Measurements from ENCODE around the gene TMEM51. TPM values are rescaled to one million over a fixed set of nuclear protein-coding genes. Genes with fewer than 3 reads are reported as not detected.

The TMEM51 gene
- total RNA-seq, 1 donor from 2014 or later = 0.81 TPM

- H3K9me3 Mint-ChIP-seq (ENCODE audit: unreplicated experiment) = no peaks in the 10 kb centered on the region
- no peak for DNase-seq (ENCODE audit: extremely low spot score, unreplicated experiment)
- H3K27ac Mint-ChIP-seq (ENCODE audit: unreplicated experiment) = no peak overlapping the region
- H3K4me3 Mint-ChIP-seq (ENCODE audit: unreplicated experiment) = no peak overlapping the region
- peaks cover 55% of the 10 kb centered on the region for H3K27me3 Mint-ChIP-seq (ENCODE audit: unreplicated experiment)
- no peaks in the 10 kb centered on the region for H3K36me3 Mint-ChIP-seq (ENCODE audit: unreplicated experiment)
- TF ChIP-seq, protein P1, sequence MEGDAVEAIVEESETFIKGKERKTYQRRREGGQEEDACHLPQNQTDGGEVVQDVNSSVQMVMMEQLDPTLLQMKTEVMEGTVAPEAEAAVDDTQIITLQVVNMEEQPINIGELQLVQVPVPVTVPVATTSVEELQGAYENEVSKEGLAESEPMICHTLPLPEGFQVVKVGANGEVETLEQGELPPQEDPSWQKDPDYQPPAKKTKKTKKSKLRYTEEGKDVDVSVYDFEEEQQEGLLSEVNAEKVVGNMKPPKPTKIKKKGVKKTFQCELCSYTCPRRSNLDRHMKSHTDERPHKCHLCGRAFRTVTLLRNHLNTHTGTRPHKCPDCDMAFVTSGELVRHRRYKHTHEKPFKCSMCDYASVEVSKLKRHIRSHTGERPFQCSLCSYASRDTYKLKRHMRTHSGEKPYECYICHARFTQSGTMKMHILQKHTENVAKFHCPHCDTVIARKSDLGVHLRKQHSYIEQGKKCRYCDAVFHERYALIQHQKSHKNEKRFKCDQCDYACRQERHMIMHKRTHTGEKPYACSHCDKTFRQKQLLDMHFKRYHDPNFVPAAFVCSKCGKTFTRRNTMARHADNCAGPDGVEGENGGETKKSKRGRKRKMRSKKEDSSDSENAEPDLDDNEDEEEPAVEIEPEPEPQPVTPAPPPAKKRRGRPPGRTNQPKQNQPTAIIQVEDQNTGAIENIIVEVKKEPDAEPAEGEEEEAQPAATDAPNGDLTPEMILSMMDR (IDR thresholded peaks at IDR 0.05) = no peak
- no peaks in the 10 kb centered on the region for H3K4me1 Mint-ChIP-seq (ENCODE audit: unreplicated experiment)
Measured at GRCh38 chr1:15145327-15145726, 8.2 kb upstream of the TMEM51 start.

GRCh38 chr1:15146142-15146680 is 7.3 kb upstream of the TMEM51 start:
- Mint-ChIP-seq H3K9me3 (ENCODE audit: unreplicated experiment) (no peaks in the 10 kb centered on the region), H3K4me1 (ENCODE audit: unreplicated experiment) (no peaks in the 10 kb centered on the region), H3K27ac (ENCODE audit: unreplicated experiment) (no peak overlapping the region), H3K36me3 (ENCODE audit: unreplicated experiment) (no peaks in the 10 kb centered on the region), H3K4me3 (ENCODE audit: unreplicated experiment) (no peak overlapping the region), H3K27me3 (ENCODE audit: unreplicated experiment) (peaks cover 59% of the 10 kb centered on the region)
- no peak for DNase-seq (ENCODE audit: extremely low spot score, unreplicated experiment)
- TF ChIP-seq, protein P1 (IDR thresholded peaks at IDR 0.05) = no peak

DNA sequence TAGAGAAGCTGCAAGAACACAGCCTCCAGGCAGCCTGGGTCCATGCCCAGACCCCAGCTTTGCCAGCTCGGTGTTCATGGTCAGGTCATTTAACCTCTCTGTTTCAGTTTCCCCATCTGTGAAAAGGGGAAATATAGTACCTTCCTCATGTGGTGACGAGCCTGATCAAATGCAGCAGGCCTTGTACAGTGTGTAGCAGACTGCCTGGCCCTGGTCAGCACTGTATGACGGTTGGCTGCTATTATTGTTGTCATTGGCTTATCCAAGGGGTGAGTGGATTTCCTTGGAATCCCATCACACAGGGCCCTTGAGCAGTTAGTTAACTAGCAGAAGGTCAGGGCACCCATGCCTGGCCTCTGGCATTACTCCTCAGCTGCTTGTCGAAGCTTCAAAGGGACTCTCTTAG is 6.6 kb upstream of the TMEM51 start:
- Mint-ChIP-seq H3K4me3 (ENCODE audit: unreplicated experiment) (no peak overlapping the region), H3K4me1 (ENCODE audit: unreplicated experiment) (no peaks in the 10 kb centered on the region), H3K9me3 (ENCODE audit: unreplicated experiment) (no peaks in the 10 kb centered on the region), H3K36me3 (ENCODE audit: unreplicated experiment) (no peaks in the 10 kb centered on the region), H3K27ac (ENCODE audit: unreplicated experiment) (no peak overlapping the region), H3K27me3 (ENCODE audit: unreplicated experiment) (peaks cover 61% of the 10 kb centered on the region)
- TF ChIP-seq, protein P1 (IDR thresholded peaks at IDR 0.05) = no peak
- no peak for DNase-seq (ENCODE audit: extremely low spot score, unreplicated experiment)

- DNase-seq (ENCODE audit: extremely low spot score, unreplicated experiment) = no peak
- Mint-ChIP-seq H3K27me3 (ENCODE audit: unreplicated experiment) (peaks cover 59% of the 10 kb centered on the region), H3K27ac (ENCODE audit: unreplicated experiment) (no peak overlapping the region), H3K36me3 (ENCODE audit: unreplicated experiment) (no peaks in the 10 kb centered on the region), H3K4me1 (ENCODE audit: unreplicated experiment) (peaks cover 3% of the 10 kb centered on the region), H3K4me3 (ENCODE audit: unreplicated experiment) (no peak overlapping the region), H3K9me3 (ENCODE audit: unreplicated experiment) (no peaks in the 10 kb centered on the region)
- TF ChIP-seq, protein P1 (IDR thresholded peaks at IDR 0.05) = no peak
Measured at GRCh38 chr1:15148004-15148403, 5.5 kb upstream of the TMEM51 start.

- no peak for DNase-seq (ENCODE audit: extremely low spot score, unreplicated experiment)
- no peak overlapping the region for H3K4me3 Mint-ChIP-seq (ENCODE audit: unreplicated experiment)
- no peaks in the 10 kb centered on the region for H3K36me3 Mint-ChIP-seq (ENCODE audit: unreplicated experiment)
- H3K27ac Mint-ChIP-seq (ENCODE audit: unreplicated experiment) = no peak overlapping the region
- H3K27me3 Mint-ChIP-seq (ENCODE audit: unreplicated experiment) = peaks cover 55% of the 10 kb centered on the region
- no peaks in the 10 kb centered on the region for H3K9me3 Mint-ChIP-seq (ENCODE audit: unreplicated experiment)
- TF ChIP-seq, protein P1 (IDR thresholded peaks at IDR 0.05) = no peak
- peaks cover 3% of the 10 kb centered on the region for H3K4me1 Mint-ChIP-seq (ENCODE audit: unreplicated experiment)
Measured at GRCh38 chr1:15148475-15148874, 5.1 kb upstream of the TMEM51 start.
